Calu3 (cell line): ENCODE data around the gene RESP18. TPM values are rescaled to one million over a fixed set of nuclear protein-coding genes. Genes with fewer than 3 reads are reported as not detected.
"Not testable (repeated sequence)": the region's sequence is repeated elsewhere in the genome, so short reads cannot be mapped to it uniquely, and the experiment has no call there.

ENCODE experiments used
- BruUV-seq: library from RNA; stranded (reverse); fragments of 400-500 nt; replicated peaks from 2 replicates; lab custom pipeline; 2021; lab: Mats Ljungman, UMichigan
- CTCF ChIA-PET: fragments of 300-600 bp; sonication (Branson Sonifier 250); formaldehyde crosslinking; loops from one replicate; lab custom pipeline; 2022; ENCODE audit warnings: antibody characterized with exemption; lab: Charles Lee
- DNase-seq: peaks from one replicate; pipeline ENCODE4 v3.0.0; 2022
- H3K27ac Mint-ChIP-seq: one replicate; pipeline ENCODE4 v1.8.0; 2022; ENCODE audit warnings: mixed read lengths; ENCODE audit not compliant: unreplicated experiment
- H3K27me3 Mint-ChIP-seq: one replicate; pipeline ENCODE4 v1.8.0; 2022; ENCODE audit warnings: mixed read lengths; ENCODE audit not compliant: unreplicated experiment
- H3K36me3 Mint-ChIP-seq: one replicate; pipeline ENCODE4 v1.8.0; 2022; ENCODE audit warnings: mild to moderate bottlenecking, moderate library complexity, mixed read lengths; ENCODE audit not compliant: insufficient read depth, unreplicated experiment
- H3K4me1 Mint-ChIP-seq: one replicate; pipeline ENCODE4 v1.8.0; 2022; ENCODE audit warnings: mild to moderate bottlenecking, low read depth, mixed read lengths; ENCODE audit not compliant: unreplicated experiment
- H3K4me3 Mint-ChIP-seq: one replicate; pipeline ENCODE4 v1.8.0; 2022; ENCODE audit warnings: mild to moderate bottlenecking, low read depth, moderate library complexity, mixed read lengths; ENCODE audit not compliant: unreplicated experiment
- H3K9me3 Mint-ChIP-seq: one replicate; pipeline ENCODE4 v1.8.0; 2022; ENCODE audit warnings: low read depth, mixed read lengths; ENCODE audit not compliant: unreplicated experiment
- intact Hi-C: fragments of 100-400 bp; cut with micrococcal nuclease; formaldehyde crosslinking; loops from one replicate; pipeline ENCODE4 v1.10.0; 2022; ENCODE audit not compliant: unreplicated experiment
- total RNA-seq: library from RNA; stranded (reverse); gene quantifications from 2 replicates; pipeline ENCODE4 v1.2.3, GENCODE V29; 2022
- TF ChIP-seq, protein P1 (sequence below): fragments of 200-600 bp; IDR thresholded peaks from one replicate; pipeline ENCODE4 v1.8.0; 2022; ENCODE audit warnings: antibody characterized with exemption; ENCODE audit not compliant: unreplicated experiment

The RESP18 gene
- total RNA-seq, 1 experiment from 2014 or later: not detected

DNA sequence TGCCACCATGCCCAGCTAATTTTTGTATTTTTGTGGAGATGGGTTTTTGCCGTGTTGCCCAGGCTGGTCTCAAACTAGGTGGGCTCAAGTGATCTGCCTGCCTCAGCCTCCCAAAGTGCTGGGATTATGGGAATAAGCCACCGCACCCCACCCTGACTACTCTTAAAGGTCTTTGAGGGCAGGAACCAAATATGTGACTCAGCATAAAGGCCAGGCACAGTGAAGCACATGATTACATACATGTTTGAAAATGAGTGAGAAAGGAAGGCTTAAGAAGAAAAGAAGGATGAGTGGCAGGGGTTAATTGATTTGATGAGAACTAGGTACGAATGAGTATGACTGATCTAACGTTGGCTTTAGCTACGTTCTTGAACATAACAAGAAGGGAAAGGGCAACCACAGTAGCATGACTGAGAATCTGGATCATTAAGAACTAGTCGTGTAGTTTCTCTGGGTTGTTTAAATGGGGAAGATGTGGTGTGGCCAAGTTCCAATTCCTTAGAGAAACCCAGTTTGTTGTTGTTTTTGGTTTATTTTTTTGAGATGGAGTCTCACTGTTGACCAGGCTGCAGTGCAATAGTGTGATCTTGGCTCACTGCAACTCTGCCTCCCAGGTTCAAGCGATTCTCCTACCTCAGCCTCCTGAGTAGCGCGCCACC lies 6.8 kb downstream of the RESP18 start:
- Mint-ChIP-seq H3K27ac (no peak overlapping the region), H3K36me3 (no peaks in the 10 kb centered on the region), H3K4me3 (no peak overlapping the region), H3K4me1 (no peaks in the 10 kb centered on the region), H3K27me3 (peaks cover 91% of the 10 kb centered on the region), H3K9me3 (no peaks in the 10 kb centered on the region)
- BruUV-seq: no TSS peak
- TF ChIP-seq, protein P1, sequence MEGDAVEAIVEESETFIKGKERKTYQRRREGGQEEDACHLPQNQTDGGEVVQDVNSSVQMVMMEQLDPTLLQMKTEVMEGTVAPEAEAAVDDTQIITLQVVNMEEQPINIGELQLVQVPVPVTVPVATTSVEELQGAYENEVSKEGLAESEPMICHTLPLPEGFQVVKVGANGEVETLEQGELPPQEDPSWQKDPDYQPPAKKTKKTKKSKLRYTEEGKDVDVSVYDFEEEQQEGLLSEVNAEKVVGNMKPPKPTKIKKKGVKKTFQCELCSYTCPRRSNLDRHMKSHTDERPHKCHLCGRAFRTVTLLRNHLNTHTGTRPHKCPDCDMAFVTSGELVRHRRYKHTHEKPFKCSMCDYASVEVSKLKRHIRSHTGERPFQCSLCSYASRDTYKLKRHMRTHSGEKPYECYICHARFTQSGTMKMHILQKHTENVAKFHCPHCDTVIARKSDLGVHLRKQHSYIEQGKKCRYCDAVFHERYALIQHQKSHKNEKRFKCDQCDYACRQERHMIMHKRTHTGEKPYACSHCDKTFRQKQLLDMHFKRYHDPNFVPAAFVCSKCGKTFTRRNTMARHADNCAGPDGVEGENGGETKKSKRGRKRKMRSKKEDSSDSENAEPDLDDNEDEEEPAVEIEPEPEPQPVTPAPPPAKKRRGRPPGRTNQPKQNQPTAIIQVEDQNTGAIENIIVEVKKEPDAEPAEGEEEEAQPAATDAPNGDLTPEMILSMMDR: no peak
- DNase-seq: no peak
- intact Hi-C loops: no loop called here
- CTCF ChIA-PET: no interaction called here

DNA sequence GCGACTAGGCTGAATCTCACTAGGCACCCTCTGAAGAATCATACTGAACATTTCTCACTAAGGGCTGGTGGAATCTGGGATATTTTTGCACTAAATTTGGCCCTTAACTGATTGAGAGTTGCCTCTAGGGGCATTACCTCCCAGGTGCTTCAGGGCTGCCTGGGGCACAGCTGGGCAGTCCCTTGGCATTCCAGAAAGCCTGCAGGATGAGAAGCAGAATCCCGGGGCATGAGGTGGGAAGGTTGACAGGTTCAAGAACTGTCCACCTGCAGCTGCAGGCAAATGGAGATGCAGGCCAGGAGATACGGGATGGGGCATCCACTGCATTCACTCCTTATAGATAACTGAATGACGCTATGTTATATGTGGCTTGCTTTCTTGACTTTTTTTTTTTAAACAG lies 7.4 kb downstream of the RESP18 start:
- Mint-ChIP-seq H3K36me3 (no peaks in the 10 kb centered on the region), H3K4me1 (no peaks in the 10 kb centered on the region), H3K27ac (no peak overlapping the region), H3K27me3 (peaks cover 84% of the 10 kb centered on the region), H3K4me3 (no peak overlapping the region), H3K9me3 (no peaks in the 10 kb centered on the region)
- TF ChIP-seq, protein P1: no peak
- CTCF ChIA-PET: no interaction called here
- intact Hi-C loops: no loop called here
- no peak for DNase-seq
- no TSS peak for BruUV-seq

DNA sequence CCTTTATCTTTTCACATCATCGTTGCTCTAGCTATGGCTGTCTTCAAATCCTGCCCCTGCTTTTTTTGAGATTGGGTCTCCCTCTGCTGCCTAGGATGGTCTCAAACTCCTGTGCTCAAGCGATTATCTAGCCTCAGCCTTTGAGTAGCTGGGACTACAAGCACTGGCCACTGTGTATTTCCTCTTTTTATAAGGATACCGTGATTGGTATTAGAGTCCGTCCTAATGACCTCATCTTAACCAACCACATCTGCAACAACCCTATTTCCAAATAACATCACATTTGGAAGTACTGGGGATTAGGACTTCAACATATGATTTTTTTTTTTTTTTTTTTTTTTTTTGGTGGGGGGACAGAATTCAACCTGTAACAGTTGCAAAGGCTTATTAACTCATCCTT lies 9.1 kb downstream of the RESP18 start:
- no peak overlapping the region for H3K4me3 Mint-ChIP-seq
- no peaks in the 10 kb centered on the region for H3K36me3 Mint-ChIP-seq
- DNase-seq: no peak
- no TSS peak for BruUV-seq
- peaks cover 67% of the 10 kb centered on the region for H3K27me3 Mint-ChIP-seq
- CTCF ChIA-PET: no interaction called here
- H3K27ac Mint-ChIP-seq: no peak overlapping the region
- H3K9me3 Mint-ChIP-seq: no peaks in the 10 kb centered on the region
- TF ChIP-seq, protein P1: no peak
- no peaks in the 10 kb centered on the region for H3K4me1 Mint-ChIP-seq
- intact Hi-C loops: no loop called here

DNA sequence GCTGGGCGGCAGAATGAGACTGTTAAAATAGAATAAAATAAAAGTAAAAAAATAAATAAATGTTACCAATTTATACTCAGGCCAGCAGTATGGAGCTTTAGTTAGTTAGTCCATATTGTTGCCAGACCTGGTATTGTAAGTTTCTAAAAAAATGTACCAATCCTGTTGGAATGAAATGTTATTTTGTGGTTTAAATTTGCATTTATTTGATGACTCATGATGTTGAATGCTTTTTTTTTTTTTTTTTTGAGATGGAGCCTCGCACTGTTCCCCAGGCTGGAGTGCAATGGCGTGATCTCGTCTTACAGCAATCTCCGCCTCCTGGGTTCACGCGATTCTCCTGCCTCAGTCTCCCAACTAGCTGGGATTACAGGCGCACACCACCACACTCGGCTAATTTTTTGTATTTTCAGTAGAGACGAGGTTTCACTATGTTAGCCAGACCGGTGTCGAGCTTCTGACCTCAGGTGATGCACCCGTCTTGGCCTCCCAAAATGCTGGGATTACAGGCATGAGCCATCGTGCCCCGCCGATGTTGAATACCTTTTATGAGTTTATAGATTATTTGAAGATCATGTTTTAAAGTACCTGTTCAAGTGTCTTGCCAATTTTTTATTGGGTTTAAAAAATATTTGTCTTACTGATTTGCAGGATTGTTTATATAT lies 17.6 kb downstream of the RESP18 start:
- Mint-ChIP-seq H3K4me1 (no peaks in the 10 kb centered on the region), H3K27me3 (peaks cover 38% of the 10 kb centered on the region), H3K4me3 (no peak overlapping the region), H3K9me3 (no peaks in the 10 kb centered on the region), H3K36me3 (no peaks in the 10 kb centered on the region), H3K27ac (no peak overlapping the region)
- BruUV-seq: no TSS peak
- no peak for DNase-seq
- intact Hi-C loops: no loop called here
- CTCF ChIA-PET: interaction anchor here (0.6 kb wide), 1 partner anchor 371 kb away, joined by 3 read pairs; no protein-coding TSS in a partner anchor
- TF ChIP-seq, protein P1: no peak

DNA sequence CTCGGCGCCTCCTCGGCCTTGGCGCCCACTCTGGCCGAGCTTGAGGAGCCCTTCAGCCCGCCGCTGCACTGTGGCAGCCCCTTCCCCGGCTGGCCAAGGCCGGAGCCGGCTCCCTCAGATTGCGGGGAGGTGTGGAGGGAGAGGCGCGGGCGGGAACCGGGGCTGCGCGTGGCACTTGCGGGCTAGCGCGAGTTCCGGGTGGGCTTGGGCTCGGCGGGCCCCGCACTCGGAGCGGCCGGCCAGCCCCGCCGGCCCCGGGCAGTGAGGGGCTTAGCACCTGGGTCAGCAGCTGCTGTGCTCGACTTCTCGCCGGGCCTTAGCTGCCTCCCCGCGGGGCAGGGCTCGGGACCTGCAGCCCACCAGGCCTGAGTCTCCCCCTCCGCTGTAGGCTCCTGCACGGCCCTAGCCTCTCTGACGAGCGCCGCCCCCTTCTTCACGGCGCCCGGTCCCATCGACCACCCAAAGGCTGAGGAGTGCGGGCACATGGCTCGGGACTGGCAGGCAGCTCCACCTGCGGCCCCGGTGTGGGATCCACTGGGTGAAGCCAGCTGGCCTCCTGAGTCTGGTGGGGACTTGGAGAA lies 19.8 kb downstream of the RESP18 start:
- H3K4me3 Mint-ChIP-seq, H3K4me1 Mint-ChIP-seq, H3K27ac Mint-ChIP-seq, H3K9me3 Mint-ChIP-seq, DNase-seq, BruUV-seq, intact Hi-C loops, H3K36me3 Mint-ChIP-seq: not testable (repeated sequence)
- CTCF ChIA-PET: interaction anchor here (1.3 kb wide), 1 partner anchor 21 kb away, joined by 4 read pairs; no protein-coding TSS in a partner anchor
- peaks cover 48% of the 10 kb centered on the region for H3K27me3 Mint-ChIP-seq
